Right ventricle myocardium superior (tissue), 1 donor: Measurements from ENCODE around the gene MAD2L1. TPM values are rescaled to one million over a fixed set of nuclear protein-coding genes. Genes with fewer than 3 reads are reported as not detected.
"Not testable (repeated sequence)": the region's sequence is repeated elsewhere in the genome, so short reads cannot be mapped to it uniquely, and the experiment has no call there.

Experiments
- ATAC-seq: fragments of 200-7000 bp; cut with Tn5 transposase; one replicate; pipeline ENCODE4 v1.9.1; 2020; ENCODE audit warnings: mild to moderate bottlenecking; ENCODE audit not compliant: poor library complexity
- DNase-seq: peaks from one replicate; pipeline ENCODE4 v3.0.0-alpha.2; 2020
- intact Hi-C: fragments of 100-400 bp; cut with DNase I; formaldehyde crosslinking; loops from one replicate; pipeline ENCODE4 v1.11.2; 2022
- total RNA-seq: library from RNA; stranded (reverse); fragmentation: NEBNext Ultra II Directional; extraction: Animal tissue kit (Norgen Biotek cat#: 25700); gene quantifications from one replicate; pipeline ENCODE4 v1.2.1, GENCODE V29; 2021
- donor health status: DM: no; HTN: yes; CAD: no; lungs with severe emphysema.

Gene MAD2L1
- total RNA-seq, 1 donor from 2014 or later = 1.7 TPM

DNA sequence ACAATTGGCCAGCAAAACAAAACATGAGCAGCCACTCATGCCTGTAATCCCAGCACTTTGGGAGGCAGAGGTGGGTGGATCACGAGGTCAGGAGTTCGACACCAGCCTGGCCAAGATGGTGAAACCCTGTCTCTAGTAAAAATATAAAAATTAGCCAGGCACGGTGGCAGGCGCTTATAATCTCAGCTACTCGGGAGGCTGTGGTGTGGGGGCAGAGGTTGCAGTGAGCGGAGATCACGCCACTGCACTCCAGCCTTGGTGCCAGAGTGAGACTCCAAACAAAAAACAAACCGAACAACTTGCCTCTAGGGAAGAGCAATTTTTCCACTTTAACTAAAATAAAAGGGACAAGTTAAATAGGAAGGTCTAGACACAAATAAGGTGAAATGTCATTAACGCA is 2.9 kb downstream of the MAD2L1 start:
- intact Hi-C loops, ATAC-seq, DNase-seq: not testable (repeated sequence)

DNA sequence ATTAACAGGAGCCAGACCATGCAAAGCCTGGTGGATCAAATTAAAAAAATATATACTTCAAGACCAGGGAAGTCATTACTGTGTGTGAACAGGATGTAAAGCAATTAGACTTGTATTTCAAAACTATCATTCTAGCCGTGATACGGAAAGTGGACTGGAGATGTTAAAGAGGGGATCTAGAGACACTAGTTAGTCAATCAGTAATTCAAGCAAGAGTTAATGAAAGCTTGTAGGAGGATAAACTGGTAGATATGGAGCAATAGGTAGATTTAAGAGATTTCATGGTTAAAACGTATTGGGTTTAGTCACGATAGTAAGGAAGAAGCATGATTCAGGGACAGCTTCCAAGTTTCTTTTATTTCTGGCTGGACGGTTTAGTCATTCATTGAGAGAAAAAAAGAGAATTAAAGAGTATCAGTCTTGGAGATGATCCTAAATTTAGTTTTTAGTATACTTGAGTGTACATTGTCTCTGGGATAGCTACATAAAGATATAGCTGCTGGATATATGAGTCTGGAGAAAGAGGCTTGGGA is 3.9 kb downstream of the MAD2L1 start:
- ATAC-seq (no peak), DNase-seq (no peak)
- intact Hi-C loops = no loop called here

DNA sequence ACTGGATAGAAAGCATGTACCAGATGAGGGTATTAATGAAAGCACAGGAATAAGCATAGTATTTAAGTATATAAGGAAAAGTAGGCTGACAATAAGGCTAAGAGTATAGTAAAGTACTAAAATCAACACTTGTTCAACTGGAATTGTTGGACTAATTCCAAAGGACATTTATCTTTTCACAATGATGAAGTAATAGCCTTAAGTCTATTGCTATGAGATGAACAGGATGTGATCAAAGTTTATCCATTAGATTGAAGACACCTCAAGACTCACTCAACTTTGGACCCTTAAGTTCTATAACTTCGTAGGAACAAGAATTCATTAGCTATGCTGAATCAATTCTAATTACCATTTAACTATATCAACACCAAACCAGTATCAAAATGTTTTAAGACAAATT is 7.6 kb downstream of the MAD2L1 start:
- intact Hi-C loops = loop anchor here (10.0 kb wide), 1 partner anchor 494 kb away; no protein-coding TSS in a partner anchor
- ATAC-seq = no peak
- no peak for DNase-seq

DNA sequence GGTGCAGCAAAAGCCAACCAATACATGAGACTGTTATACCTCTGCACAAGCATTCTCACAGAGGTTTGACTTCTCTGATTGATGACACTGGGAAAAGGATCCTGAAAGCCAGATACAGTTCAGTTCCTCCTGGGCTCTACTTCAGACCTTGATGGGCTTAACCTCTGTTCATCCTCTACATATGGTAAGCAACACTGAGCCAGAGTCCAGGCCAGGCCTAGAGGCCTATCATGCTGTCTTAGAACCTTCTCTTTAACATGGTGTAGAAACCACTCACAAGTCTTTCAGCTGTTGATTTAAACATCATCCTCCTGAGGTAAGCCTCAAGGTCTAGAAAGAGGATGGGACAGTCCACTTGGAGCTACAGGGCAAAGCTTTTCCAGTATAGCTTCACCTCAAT is 9.2 kb downstream of the MAD2L1 start:
- intact Hi-C loops = loop anchor here (10.0 kb wide), 1 partner anchor 493 kb away; no protein-coding TSS in a partner anchor
- DNase-seq = no peak
- ATAC-seq = no peak

DNA sequence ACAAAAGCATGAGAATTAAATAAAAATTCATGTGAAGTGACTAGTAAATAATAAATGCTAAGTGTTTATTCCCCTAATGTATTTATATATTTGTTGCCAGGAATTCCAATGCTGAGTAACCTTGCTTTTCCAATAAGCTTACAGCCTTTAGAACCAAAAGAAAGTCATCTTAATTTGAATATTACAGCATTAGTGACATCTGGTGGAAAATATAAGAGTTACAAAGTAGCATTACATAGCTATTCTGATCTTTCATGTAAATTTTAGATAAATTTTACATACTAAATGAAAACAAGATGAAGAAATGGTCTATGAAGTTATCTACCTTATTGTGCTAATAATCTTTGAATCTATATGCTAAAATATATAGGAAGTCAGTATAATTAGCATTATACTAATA is 10.4 kb downstream of the MAD2L1 start:
- intact Hi-C loops = loop anchor here (10.0 kb wide), 1 partner anchor 491 kb away; no protein-coding TSS in a partner anchor
- DNase-seq (no peak), ATAC-seq (no peak)

DNA sequence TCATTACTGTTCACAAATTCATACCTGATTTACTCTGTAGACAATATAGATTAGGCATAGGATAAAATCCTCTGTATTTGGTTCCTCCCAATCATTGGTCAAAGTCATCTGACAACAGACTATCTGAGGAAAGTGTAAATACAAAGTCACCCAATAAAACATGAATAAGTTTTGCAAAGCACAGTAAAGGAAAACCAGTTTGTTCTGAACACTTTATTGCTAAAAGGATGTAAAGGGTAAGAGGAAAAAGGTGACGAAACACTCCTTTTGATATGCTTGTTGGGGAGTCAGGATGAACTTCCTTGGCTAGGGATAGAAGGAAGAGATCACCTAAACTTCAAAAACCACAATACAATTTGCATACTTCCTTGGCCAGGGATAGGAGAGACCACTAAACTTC is 10.9 kb downstream of the MAD2L1 start:
- DNase-seq (no peak), ATAC-seq (no peak)
- intact Hi-C loops = loop anchor here (10.0 kb wide), 1 partner anchor 491 kb away; no protein-coding TSS in a partner anchor

DNA sequence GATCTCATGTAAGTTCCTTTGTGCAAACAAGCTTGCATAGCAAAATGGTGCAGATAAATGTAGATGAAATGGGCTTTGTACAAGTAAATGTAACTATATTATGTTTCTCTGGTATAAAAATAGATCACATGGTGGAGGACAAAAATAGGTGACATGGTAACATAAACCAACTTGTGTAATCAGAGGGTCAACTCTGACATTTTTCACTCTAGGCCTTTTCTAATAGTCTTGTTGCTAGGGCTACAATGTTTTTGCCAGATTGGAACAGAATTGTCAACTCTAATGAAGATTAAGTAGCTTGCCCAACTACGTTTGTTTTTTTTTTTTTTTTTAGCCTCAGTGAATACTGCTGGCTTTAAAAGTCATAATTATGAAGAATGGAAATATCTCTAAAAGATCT is 11.5 kb downstream of the MAD2L1 start:
- intact Hi-C loops = loop anchor here (10.0 kb wide), 1 partner anchor 490 kb away; no protein-coding TSS in a partner anchor
- DNase-seq (no peak), ATAC-seq (no peak)

DNA sequence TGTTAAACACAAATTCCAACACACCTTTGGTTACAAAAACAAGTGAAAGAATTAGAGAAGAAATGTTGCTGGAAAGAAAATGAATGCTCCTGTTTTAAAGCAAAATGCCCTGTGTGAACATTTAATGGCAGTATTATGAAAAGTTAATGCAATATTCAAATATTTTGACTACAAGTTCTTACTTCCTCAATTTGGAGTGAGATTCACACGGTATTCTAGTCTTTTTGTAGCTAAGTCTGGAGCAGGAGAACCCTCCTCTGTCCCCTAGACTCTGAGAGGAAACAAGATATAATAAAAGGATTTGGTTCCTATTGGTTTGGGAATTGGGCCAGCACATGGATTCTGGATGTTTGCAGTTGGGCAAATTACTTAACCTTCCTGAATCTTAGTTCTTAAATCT is 12.7 kb downstream of the MAD2L1 start:
- no peak for ATAC-seq
- no peak for DNase-seq
- intact Hi-C loops = loop anchor here (5.0 to 10.0 kb wide), 2 partner anchors 489 to 742 kb away; no protein-coding TSS in a partner anchor

DNA sequence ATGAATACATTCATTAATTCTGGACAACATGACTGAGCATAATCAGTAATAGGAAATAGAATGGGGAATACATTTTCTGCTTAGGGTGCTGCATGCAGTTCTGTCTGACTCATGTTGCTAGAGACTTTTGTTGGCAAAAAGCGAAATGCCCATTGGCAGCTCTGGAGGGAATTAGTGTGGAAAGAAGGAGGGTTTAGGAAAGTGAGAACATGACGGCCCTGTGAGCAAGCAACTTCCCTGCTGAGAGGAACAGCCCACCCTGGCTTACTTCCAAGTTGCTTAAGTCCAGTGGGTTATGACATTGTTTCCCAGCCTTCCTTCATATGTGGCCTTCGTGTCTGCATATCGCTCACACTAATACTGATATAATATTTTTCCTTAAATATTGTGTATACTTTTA is 13.8 kb downstream of the MAD2L1 start:
- ATAC-seq (peak; percentile 37), DNase-seq (peak; percentile 45)
- intact Hi-C loops = loop anchor here (5.0 to 10.0 kb wide), 2 partner anchors 488 to 741 kb away; no protein-coding TSS in a partner anchor

DNA sequence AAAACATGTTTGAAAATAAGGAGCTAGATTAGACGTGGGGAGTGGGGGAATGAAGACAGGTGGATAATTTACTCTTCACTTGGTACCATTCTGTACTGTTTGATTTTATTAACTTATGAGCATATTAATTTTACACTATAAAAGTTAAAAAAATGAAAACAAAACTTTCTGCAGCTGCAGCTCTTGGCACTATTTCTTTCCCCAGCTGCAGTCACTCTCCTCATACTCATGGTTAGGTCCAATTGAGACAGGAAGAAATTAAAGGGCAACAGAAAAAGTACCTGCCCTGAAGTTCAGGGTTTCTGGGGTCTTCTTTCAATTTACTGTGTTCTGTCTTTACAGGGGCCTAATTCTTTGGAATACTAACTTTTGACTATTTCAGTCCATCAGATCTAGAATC is 15.4 kb downstream of the MAD2L1 start:
- intact Hi-C loops = loop anchor here (5.0 to 10.0 kb wide), 2 partner anchors 486 to 739 kb away; no protein-coding TSS in a partner anchor
- no peak for DNase-seq
- ATAC-seq = no peak

DNA sequence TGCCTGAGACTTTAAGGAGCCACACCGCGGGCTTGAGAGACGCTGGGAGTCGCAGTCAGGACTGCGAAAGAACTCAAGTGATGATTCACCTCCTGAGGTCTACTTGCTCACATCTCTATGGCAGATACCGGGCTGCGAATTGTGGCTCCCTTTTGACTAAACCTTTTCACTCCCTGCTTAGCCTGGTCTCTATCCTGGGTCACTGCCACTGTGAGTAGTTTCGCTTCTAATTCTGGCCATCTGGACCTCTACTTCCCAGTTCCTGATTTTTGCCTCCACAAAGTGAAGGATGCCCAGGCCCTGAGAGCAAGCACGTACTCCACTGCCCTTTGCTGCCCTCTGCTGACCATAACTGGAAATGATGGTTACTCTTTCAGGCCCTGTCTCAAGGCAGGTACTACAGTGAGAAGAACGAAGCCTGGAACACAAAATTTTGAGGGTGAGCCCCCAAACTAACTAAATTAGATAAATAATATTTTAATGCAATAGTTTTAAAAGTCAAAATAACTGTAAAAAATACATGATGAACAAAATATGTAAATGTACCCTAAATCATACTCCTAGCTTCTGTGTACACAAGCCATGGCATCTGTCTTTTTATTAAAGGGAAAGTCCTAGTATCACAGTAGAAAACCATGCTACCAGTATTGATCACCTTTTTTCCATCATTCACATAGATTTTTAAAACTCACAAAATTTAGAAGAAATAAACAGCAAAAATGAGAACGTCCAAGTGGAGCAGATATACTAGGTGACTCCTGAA is 16.7 kb downstream of the MAD2L1 start:
- ATAC-seq (peak; percentile 96), DNase-seq (peak; percentile 64)
- intact Hi-C loops = loop anchor here (5.0 to 10.0 kb wide), 3 partner anchors 423 to 738 kb away; partner anchors contain the start of gene PDE5A

DNA sequence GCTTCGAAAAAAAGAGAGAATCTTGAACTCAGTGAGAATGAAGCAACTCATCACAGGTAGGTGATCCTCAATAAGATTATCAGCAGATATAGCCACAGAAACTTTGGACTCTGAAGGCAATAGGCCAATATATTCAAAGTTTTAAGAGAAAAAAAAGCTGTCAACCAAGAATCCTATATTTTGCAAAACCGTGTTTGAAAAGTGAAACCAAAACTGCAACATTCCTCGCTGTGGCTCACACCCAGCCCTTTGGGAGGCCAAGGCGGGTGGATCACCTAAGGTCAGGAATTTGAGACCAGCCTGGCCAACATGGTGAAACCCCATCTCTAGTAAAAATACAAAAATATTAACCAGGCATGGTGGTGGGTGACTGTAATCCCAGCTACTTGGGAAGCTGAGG is 22.8 kb downstream of the MAD2L1 start:
- DNase-seq (no peak), ATAC-seq (no peak)
- intact Hi-C loops = no loop called here

DNA sequence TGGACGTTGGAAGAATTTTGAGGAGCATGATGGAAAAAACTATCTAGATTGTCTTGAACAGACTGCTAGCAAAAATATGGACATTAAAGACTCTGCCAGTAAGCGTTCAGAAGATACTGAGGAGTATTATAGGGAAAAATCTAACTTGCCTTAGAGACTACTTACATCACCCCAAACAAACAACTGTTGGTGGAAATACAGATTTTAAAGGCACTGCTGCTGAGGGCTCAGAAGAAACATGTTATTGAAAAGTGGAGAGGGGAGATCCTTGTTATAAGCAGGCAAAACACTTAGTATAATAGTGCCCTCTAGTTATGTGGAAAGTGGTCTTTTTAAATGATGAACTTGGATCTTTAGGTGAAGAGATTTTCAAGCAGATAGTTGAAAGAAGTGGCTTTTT is 29.2 kb downstream of the MAD2L1 start:
- intact Hi-C loops = no loop called here
- ATAC-seq = no peak
- no peak for DNase-seq

DNA sequence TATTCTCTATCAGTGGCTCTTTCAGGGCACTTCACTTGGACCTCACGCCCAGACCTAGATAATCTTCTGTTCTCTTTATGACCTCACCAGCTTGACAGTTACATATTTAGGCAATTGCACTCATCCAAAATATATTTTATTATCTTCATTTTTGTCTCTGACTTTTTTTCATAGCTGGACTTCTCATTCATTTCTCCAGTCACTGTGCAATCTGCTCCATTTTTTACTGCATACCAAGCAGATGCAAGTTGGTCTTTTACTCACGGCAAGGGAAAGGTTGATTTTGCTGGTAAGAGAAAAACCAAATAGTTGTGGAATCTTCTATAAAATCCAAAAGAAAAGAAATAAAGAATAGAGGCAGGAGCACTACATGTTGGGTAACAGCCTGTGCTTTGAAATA is 31.7 kb downstream of the MAD2L1 start:
- intact Hi-C loops = no loop called here
- no peak for DNase-seq
- ATAC-seq = no peak

DNA sequence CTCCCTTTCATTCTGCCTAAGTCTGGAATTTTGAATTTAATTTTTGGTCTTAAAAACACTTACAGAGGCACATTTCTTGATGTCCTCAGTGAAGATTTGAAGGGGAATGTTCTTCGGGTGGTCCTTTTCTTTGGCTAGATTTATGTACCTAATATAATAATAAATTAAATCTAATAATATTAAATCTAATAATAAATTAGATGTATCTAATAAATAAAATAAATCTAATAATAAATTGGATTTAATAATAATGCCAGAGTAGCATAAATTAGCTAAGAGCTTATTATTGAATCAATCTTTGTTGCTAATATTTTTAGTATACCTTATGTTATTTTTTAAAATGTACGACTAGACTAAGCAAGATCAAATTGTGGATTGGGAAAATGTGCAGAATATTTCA is 39.8 kb downstream of the MAD2L1 start:
- ATAC-seq = no peak
- no peak for DNase-seq
- intact Hi-C loops = no loop called here

DNA sequence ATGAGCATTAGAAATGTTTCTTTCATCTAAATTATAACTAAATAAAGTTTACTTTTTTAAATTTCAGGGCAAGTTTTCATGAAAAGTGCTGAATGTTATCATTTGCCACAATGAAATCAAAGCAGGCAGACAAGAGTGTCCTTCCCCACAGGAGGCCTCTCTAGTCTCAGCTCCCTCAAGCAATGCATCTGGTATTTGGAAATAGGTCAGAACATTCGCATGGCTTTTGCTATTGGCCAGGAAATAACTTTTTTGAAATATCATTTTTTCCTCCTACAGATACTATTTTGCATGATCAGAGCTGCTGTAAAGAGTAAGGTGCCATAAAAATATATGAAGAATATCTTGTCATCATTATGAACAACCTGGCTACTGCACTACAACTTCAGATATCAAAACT is 41.1 kb downstream of the MAD2L1 start:
- DNase-seq (no peak), ATAC-seq (no peak)
- intact Hi-C loops = no loop called here

DNA sequence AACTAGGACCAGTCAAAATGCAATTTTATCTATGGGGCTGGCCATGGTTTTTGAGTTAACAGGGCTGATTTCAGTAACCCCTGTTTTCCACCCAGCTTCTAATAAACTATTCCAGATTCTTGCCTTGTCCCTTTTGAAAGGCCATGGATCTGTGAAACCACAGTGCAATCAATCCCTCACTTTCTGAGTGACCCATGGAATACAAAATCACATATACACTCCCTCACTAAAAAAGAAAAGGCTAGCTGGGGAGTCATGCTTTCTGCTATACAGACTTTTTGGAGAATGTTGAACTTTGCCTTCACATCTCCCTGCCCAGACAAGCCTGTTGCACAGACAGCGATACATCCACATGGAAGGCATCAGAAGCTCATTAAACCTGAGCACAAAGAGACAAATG is 47.9 kb downstream of the MAD2L1 start:
- ATAC-seq = no peak

DNA sequence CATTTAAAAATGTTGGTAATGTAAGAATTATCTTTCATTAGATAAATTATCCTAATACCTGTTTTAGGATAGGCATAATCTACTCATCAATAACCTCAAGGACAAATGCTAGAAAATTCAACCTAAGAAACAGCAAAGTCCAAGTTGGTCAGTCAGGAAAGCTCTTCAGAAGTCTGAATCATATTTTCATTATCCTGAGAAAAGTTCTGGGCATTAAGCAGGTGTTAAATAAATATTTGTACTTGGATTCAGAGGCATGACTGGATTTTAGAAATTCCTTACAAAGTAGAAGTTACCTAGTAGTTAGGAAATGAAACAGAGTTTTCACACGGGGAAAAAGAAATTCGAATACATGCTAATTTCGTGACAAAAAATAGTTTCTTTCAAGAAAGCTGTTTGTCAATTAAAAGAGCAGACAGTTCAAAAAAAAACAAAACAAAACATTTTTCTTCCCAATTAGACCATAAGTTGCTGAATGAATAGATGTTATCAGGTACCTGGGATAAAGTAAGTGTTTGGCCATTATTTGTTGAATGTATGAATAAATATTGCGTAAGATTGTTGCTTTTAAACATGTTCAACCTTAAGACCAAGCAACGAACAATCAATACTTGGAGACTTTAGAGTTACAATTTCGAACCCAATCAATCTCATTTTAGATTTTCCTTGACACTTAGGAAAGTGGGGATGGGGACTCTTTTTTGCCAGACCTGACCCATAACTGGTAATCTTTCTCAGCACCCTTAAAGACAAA is 48.5 kb downstream of the MAD2L1 start:
- DNase-seq (no peak), ATAC-seq (no peak)
- intact Hi-C loops = no loop called here

More for the DNA sequence above, 47.9 kb downstream of the MAD2L1 start:
- intact Hi-C loops = no loop called here
- no peak for DNase-seq

DNA sequence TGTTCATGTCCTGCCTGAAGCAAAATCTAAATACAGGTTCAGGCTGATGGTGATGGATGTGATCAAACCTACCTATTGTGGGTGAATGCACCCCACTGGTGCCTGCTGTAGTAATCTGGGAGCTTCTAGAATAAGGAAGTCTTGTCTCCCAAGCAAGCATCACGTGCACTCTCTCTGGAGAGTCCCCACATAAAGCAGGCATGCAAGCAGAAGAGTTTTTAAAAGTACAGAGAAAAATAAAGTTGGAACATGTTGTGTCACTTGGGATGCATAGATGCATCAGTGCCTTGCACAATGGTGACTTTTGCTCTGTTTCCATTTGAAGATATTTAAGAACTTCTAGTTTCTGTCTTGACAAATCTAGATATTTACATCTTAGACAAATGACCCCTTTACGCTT is 54.9 kb downstream of the MAD2L1 start:
- no peak for ATAC-seq
- intact Hi-C loops = no loop called here

More for the DNA sequence above, 54.9 kb downstream of the MAD2L1 start:
- no peak for DNase-seq
